Activated CD8-positive, alpha-beta T cell treated with anti-CD3 and anti-CD28 coated beads for 36 hours (primary cell): ENCODE measurements around the gene ST3GAL2. TPM values are rescaled to one million over a fixed set of nuclear protein-coding genes. Genes with fewer than 3 reads are reported as not detected.

Experiments used
- ATAC-seq: fragments of 200-7000 bp; cut with Tn5 transposase; one replicate; pipeline ENCODE4 v1.10.0; 2021; ENCODE audit warnings: mild to moderate bottlenecking, moderate library complexity
- CTCF ChIA-PET: fragments of 350-600 bp; sonication (Branson Sonifier 250); formaldehyde crosslinking; loops from one replicate; lab custom pipeline; 2021; ENCODE audit warnings: antibody characterized with exemption; lab: Charles Lee
- POLR2A ChIA-PET: fragments of 350-600 bp; sonication (Branson Sonifier 250); formaldehyde crosslinking; loops from one replicate; lab custom pipeline; 2021; ENCODE audit warnings: antibody characterized with exemption; lab: Charles Lee
- DNase-seq: peaks from one replicate; pipeline ENCODE4 v3.0.0-alpha.2; 2020
- H3K27ac Mint-ChIP-seq: one replicate; pipeline ENCODE4 v1.8.0; 2021; ENCODE audit warnings: mild to moderate bottlenecking, mixed read lengths
- H3K27me3 Mint-ChIP-seq: one replicate; pipeline ENCODE4 v1.8.0; 2021; ENCODE audit warnings: mixed read lengths
- H3K36me3 Mint-ChIP-seq: one replicate; pipeline ENCODE4 v1.8.0; 2021; ENCODE audit warnings: low read depth, mixed read lengths
- H3K4me1 Mint-ChIP-seq: one replicate; pipeline ENCODE4 v1.8.0; 2021; ENCODE audit warnings: low read depth, mixed read lengths
- H3K4me3 Mint-ChIP-seq: one replicate; pipeline ENCODE4 v1.8.0; 2021; ENCODE audit warnings: mild to moderate bottlenecking, moderate library complexity, mixed read lengths
- H3K9me3 Mint-ChIP-seq: one replicate; pipeline ENCODE4 v1.8.0; 2021; ENCODE audit warnings: mixed read lengths
- CTCF ChIP-seq: fragments of 200-600 bp; IDR thresholded peaks from one replicate; pipeline ENCODE4 v1.8.0; 2022; ENCODE audit warnings: antibody characterized with exemption, mild to moderate bottlenecking
- intact Hi-C: fragments of 100-400 bp; cut with micrococcal nuclease; formaldehyde crosslinking; loops from one replicate; pipeline ENCODE4 v1.10.0; 2022
- total RNA-seq, 2 experiments: library from RNA; stranded (reverse); gene quantifications; one replicate each; pipeline ENCODE4 v1.2.3, GENCODE V29; 2021

Gene ST3GAL2
- total RNA-seq, 2 experiments from 2014 or later: 13.2 to 19.0 TPM

- no peak overlapping the region for H3K27ac Mint-ChIP-seq
- ChIA-PET POLR2A (interaction anchor here (0.7 kb wide), 1 partner anchor 89 kb away, joined by 3 read pairs; no protein-coding TSS in a partner anchor), CTCF (no interaction called here)
- no peak overlapping the region for H3K4me3 Mint-ChIP-seq
- H3K9me3 Mint-ChIP-seq: no peaks in the 10 kb centered on the region
- no peaks in the 10 kb centered on the region for H3K27me3 Mint-ChIP-seq
- intact Hi-C loops: no loop called here
- TF ChIP-seq CTCF: no peak
- ATAC-seq (no peak), DNase-seq (no peak)
- peaks cover 3% of the 10 kb centered on the region for H3K36me3 Mint-ChIP-seq
- H3K4me1 Mint-ChIP-seq: no peaks in the 10 kb centered on the region
These were observed 28.7 kb upstream of the ST3GAL2 start for GRCh38 chr16:70467608-70468007.

DNA sequence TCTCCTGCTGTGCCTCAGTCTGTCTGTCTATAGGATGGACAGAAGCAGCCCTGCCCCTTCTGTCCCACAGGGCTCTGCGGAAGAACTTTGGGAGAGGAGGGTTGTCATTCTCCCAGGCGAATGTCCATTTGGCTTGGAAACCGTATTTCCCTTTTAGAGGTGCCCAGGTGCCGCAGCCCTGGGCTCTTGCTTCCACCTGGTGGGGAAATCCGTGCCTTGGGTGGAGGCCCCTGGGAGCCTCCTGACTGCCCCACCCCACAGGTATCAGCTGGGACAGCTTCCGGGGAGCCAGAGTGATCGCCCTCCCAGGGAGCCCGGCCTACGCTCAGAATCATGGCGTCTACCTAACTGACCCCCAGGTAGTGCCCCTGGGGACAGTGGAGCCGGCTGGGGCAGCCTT lies 28.2 kb upstream of the ST3GAL2 start:
- ChIA-PET CTCF (no interaction called here), POLR2A (no interaction called here)
- H3K27me3 Mint-ChIP-seq: no peaks in the 10 kb centered on the region
- ATAC-seq (no peak), DNase-seq (no peak)
- intact Hi-C loops: no loop called here
- peaks cover 3% of the 10 kb centered on the region for H3K36me3 Mint-ChIP-seq
- no peaks in the 10 kb centered on the region for H3K4me1 Mint-ChIP-seq
- H3K27ac Mint-ChIP-seq: no peak overlapping the region
- H3K4me3 Mint-ChIP-seq: no peak overlapping the region
- no peak for TF ChIP-seq CTCF
- H3K9me3 Mint-ChIP-seq: no peaks in the 10 kb centered on the region

GRCh38 chr16:70466805-70467076 lies 27.8 kb upstream of the ST3GAL2 start:
- H3K27me3 Mint-ChIP-seq: no peaks in the 10 kb centered on the region
- ATAC-seq (no peak), DNase-seq (no peak)
- ChIA-PET CTCF (no interaction called here), POLR2A (no interaction called here)
- no peaks in the 10 kb centered on the region for H3K9me3 Mint-ChIP-seq
- H3K27ac Mint-ChIP-seq: no peak overlapping the region
- TF ChIP-seq CTCF: no peak
- intact Hi-C loops: no loop called here
- H3K4me3 Mint-ChIP-seq: no peak overlapping the region
- H3K36me3 Mint-ChIP-seq: peaks cover 3% of the 10 kb centered on the region
- H3K4me1 Mint-ChIP-seq: no peaks in the 10 kb centered on the region

DNA sequence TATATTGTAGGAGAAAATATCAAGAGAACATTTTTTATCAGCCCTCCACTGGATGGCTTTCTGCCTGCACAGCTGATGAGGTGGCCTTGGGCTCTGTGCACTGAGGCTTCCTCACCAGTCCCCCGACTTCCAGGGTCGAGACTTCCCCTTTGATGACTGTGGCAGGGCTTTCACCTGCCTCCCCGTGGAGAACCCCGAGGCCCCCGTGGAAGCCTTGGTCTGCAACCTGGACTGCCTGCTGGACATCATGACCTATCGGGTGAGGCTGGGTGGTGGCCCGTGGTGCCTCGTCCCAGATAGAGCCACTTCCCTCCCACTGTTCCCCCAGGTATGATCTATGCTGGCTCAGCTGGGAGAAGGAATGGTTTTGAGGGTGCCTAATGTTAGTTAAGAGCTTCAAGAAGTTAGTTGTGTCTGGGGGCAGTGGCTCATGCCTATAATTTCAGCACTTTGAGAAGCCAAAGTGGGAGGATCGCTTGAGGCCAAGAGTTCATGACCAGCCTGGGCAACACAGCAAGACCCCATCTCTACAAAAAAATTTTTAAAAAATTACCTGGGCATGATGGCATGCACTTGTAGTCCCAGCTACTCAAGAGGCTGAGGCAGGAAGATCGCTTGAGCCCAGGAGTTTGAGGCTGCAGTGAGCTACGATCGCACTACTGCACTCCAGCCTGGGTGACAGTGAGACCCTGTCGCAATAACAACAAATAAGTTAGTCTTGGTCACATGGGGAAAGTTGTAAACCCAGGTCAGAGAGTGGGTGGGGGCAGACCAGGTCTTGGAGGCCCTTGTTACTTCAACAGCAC lies 27.3 kb upstream of the ST3GAL2 start:
- no peaks in the 10 kb centered on the region for H3K4me1 Mint-ChIP-seq
- no peaks in the 10 kb centered on the region for H3K9me3 Mint-ChIP-seq
- intact Hi-C loops: no loop called here
- no peak for DNase-seq
- no peak for ATAC-seq
- ChIA-PET CTCF (no interaction called here), POLR2A (interaction anchor here (0.6 kb wide), 1 partner anchor 1122 kb away, joined by 3 read pairs; no protein-coding TSS in a partner anchor)
- no peak overlapping the region for H3K4me3 Mint-ChIP-seq
- TF ChIP-seq CTCF: no peak
- peaks cover 3% of the 10 kb centered on the region for H3K36me3 Mint-ChIP-seq
- no peaks in the 10 kb centered on the region for H3K27me3 Mint-ChIP-seq
- H3K27ac Mint-ChIP-seq: no peak overlapping the region

GRCh38 chr16:70463235-70463634 lies 24.3 kb upstream of the ST3GAL2 start:
- Mint-ChIP-seq H3K9me3 (no peaks in the 10 kb centered on the region), H3K36me3 (peaks cover 5% of the 10 kb centered on the region), H3K27ac (no peak overlapping the region), H3K4me3 (no peak overlapping the region), H3K27me3 (no peaks in the 10 kb centered on the region), H3K4me1 (peaks cover 3% of the 10 kb centered on the region)
- DNase-seq (no peak), ATAC-seq (no peak)
- CTCF ChIA-PET: no interaction called here
- no peak for TF ChIP-seq CTCF
- intact Hi-C loops: no loop called here
- POLR2A ChIA-PET: interaction anchor here (1.2 kb wide), 1 partner anchor 8 kb away, joined by 3 read pairs; no protein-coding TSS in a partner anchor
